ENCODE measurements around the gene MYO15A.
"Not testable (repeated sequence)": the region's sequence is repeated elsewhere in the genome, so short reads cannot be mapped to it uniquely, and the experiment has no call there.

MYO15A gene

DNA sequence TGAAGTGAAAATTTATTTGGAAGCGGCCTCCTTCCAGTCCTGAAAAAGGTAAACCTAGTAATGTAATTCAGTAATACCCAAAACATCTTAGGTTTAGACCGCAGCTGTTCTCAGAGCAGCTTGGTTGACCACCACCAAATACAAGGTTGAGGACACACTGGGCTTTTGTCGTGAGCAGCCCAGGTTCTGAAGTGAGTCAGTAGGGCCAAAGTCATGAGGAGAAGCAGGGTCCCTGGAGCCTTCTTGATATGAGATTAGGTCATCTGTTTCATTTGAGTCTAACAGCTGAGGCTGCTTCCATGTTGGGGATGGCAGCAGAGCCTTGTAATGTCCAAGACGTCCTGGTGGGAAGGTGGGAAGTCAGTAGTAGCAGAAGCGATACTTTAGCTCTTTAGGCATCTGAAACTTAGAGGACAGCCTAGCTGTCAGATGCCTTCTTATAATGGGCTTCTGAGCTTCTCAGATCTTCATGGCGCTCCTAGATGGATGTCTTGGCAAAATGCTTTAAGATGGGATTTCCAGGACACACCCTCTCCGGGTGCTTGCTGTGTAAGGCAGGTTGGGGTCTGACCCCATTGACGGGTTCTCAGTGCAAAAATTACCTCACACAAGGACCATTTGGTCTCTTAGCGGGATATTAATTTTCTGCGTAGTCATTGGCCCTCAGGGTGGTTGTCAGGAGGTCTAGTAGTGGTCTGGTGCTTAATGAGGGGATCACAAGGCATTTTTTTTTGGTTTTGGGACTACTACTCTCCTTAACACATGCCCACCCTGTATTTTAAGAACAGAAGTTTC, 77.5 kb downstream of the MYO15A start:
- no peak for DNase-seq

DNA sequence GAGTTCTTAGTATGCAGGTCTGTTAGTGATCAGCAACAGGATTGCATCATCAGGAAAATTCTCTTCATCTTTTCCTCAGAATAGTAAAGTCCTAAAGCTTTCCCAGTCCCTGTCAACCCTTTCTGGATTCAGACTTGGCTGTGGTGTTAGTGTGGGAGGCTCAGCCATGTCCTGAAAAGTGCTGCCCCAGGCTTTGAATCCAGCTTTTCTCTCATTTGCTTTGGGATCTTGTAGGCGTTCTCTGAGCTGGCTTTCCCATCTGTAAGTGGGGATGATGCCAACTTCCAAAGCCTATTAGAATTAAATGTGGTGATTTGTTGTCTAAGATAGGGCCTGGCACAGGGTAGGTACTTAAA, 78.0 kb downstream of the MYO15A start:
- DNase-seq, result no peak

DNA sequence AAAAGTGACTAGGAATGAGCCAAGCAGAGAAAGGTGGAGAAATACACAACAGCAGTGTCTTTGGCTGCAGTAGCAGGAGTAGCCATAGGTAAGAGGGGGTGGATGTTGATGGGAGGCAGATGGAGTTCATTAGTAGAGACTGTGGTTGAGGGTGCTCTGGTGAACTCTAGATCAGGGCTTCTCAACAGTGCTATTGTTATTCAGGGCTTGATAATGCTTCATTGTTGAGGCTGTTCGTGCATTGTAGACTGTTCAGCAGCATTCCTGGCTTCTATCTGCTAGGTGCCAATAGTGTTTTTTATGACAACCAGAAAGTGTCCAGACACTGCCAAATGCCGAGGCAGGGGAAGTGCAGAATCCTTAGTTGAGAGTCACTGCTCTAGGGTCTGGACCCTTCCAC, 78.7 kb downstream of the MYO15A start:
- no peak for DNase-seq

- DNase-seq, result no peak
Measured at GRCh38 chr17:18187821-18188761, 79.5 kb downstream of the MYO15A start.

DNA sequence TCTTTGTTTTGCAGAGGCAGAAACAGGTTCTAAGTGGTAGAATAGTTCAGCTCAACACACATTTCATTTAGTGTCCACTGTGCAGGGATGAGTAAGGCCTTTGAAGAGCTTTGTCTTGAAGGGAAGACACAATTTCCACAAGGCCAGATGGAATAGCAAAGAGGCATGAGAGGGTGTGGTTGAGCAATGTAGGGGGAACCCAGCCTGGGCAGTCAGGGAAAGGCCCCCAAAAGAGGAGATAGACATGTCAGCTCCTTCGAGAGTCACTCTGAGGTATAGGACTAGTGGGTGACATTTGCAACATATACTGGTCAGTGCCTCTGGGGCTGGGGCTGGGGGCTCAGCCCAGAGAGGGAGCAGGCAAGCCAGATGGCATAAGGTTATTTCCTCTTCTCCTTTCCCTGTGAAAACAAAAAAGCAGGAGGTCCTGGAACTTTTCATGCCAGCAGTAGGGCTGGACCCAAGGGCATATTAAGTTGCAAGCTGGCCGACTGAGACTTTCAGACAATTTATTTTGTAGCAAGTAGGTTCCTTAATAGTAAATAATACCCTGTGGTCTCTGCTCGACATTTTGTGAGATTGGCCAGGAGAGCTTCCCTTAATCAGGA, 82.2 kb downstream of the MYO15A start:
- DNase-seq, result no peak

DNA sequence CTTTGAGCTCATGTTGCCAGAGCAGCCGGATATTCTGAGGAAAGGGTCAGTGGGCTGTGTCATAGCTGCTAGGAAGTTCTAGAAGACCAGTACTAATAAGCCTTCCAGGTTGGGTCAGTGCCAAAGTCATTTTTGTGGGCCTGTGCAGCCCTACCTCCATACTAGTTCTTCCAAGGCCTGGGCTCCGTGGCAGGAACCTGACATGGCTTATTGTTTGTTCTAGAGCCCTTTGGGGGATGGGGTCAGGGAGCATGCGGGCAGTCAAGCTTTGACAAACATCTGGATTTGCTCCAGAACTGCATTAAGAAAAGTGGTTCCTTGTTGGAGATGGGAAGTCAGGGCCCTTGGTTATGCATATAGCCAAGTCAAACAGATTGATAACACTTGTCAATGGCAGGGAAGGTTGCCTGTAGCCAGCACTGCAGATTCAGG, 82.7 kb downstream of the MYO15A start:
- no peak for DNase-seq

GRCh38 chr17:18191967-18192366, 83.4 kb downstream of the MYO15A start:
- DNase-seq, result no peak

- no peak for DNase-seq
Measured at GRCh38 chr17:18194394-18194793, 85.8 kb downstream of the MYO15A start.

DNA sequence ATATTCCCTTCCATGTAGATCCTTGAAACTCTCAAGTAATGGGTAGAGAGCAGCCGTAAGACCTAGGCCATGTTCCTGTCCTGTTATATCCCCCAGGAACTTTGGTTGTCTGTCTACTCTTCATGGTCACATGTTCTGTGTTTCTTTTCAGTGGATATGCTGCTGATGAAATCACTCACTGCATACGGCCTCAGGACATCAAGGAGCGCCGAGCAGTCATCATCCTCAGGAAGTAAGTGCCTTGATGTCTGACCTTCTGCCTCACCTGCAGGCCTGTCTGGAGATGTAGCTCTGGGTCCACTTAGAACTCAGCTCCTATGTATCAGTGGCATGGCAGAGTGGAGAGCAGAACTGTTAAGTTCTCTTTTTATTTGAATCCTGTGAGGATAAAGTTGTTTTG, 86.2 kb downstream of the MYO15A start:
- no peak for DNase-seq

DNA sequence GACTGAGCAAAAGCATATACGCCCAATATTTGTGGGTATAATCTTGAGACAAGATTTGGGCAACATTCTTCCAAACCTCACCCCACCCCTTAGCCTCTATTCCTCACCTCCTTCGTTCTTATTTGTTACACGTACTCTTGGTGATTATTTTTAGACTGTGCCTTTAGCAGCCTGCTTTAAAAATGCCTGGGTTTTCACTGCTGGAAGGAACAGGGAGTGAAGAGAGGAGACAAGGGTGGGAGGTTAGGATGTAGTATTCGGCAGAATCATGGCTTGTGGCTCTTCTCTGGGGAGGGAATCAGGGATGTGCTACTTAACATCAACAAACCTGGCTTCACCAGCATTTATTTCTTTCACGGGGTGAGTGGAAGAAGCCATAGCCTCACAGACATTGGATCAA, 86.7 kb downstream of the MYO15A start:
- no peak for DNase-seq

- no peak for DNase-seq
Measured at GRCh38 chr17:18197535-18198194, 89.1 kb downstream of the MYO15A start.

DNA sequence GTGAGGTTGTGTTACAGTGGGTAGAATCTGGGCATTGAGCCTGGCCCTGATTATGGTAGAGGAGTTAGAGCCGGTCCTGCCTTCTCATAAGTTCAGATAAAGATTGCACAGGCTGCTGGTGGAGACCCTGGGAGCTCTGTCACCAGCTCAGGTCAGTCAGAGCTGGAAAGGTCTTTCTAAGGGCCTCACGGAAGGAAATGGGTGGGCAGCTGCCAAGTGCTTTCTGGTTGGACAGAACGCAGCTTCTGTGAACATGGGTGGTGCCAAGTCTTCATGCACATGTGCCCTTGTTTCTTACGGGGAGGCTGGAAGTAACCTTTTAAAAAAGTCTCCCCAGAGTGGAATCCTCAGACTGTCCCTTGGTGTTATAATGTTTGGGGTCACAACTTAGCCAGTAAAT, 90.0 kb downstream of the MYO15A start:
- no peak for DNase-seq

DNA sequence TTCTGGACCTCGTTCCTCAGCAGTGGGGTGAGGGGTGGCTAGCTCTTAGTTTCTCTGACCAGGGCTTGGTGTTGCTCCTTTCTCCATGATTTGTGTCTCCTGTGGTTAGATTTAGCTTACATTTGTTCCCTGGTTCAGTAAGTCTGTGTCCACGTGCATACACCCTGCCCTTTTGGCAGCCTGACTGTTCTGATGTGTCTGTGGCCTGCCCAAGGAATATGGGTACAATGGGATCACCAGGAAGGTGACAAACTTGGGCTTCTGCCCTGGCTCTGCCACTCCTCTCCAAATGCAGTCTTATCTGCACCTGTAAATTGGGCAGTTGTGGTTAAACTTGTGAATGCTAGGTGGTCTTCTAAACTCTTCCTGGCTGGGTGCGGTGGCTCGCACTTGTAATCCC, 92.6 kb downstream of the MYO15A start:
- no peak for DNase-seq

DNA sequence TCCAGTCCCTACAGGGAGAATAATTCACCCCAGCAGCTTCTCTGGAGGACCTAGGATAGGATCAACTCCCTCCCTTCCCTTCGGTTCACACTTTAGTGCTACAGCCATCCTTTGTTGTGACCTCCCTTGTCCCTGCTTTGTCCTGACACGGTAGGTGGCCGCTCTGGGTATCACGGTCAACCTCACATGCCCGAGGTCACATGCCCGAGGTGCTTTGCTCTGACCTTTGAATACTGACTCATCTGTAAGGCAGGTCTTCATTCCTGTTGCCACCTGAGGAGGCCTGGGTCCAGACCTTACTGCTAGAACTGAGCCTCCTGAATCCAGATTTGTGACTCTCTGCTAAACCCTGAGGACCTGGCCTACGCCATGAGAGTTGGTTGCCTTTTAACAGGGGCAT, 94.8 kb downstream of the MYO15A start:
- no peak for DNase-seq

GRCh38 chr17:18205861-18206260, 97.3 kb downstream of the MYO15A start:
- no peak for DNase-seq

GRCh38 chr17:18206962-18207361, 98.4 kb downstream of the MYO15A start:
- no peak for DNase-seq

- DNase-seq, result no peak
Measured at GRCh38 chr17:18208092-18208491, 99.5 kb downstream of the MYO15A start.

DNA sequence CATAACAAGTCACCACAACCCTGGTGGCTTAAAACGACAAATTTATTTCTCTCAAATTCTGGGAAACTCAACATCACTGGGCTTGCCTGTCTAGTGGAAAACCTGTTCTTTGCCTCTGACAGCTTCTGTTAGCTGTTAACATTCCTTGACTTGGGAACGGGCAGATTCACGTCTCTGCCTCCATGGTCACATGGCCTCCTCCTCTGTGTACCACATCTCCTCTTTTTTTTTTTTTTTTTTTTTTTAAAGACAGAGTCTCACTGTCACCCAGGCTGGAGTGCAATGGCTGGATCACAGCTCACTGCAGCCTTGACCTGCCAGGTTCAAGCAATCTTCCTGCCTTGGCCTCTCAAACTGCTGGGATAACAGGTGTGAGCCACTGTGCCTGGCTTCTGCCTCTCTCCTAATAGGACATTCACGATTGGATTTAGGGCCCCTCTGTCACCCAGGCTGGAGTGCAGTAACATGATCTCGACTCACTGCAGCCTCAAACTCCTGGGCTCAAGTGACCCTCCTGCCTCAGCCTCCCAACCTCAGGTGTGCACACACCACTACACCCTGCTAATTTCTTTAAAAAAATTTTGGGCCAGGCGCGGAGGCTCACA, 105.2 kb downstream of the MYO15A start:
- no peak for DNase-seq

DNA sequence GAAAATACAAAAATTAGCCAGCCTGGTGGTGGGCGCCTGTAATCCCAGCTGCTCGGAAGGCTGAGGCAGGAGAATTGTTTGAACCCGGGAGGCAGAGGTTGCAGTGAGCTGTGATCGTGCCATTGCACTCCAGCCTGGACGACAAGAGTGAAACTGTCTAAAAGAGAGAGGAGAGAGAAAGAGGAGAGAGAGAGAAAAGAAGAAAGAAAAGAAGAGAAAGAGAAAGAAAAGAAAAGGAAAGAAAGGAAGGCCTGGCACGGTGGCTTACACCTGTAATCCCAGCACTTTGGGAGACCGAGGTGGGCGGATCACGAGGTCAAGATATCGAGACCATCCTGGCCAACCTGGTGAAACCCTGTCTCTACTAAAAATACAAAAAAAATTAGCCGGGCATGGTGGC, 108.3 kb downstream of the MYO15A start:
- not testable (repeated sequence) for DNase-seq

- DNase-seq, result peak; percentile 70
Measured at GRCh38 chr17:18217412-18218015, 109.0 kb downstream of the MYO15A start.

DNA sequence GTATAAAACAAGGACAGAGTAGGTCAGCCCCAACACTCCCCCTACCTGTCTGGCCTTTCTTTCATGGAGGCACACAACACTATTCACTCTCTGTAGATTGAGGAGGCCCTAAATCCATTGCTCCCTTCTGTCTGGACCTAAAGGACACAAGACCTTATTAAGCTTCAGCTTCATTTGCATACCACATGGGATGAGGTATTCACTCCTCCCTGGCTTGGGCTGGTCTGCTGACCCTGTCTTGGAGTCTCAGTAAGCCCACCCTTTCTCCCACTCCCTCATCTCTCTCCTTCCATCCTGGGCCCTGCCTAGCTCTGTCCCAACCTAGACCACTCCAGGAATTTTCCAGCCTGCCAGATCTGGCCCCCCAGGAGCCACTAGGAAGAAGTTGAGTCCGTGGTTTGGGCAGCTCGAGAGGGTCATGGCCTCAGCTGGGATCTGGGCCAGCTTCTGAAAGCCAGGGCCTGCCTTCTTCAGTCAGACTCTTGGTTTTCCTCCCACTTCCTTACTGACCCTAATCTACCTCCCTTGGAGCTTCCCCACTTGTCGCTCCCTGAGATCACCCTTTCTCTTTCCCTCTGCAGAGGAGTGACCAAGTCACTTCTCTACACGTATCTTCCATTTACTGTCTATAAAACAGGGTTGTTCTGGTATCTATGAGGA, 110.3 kb downstream of the MYO15A start:
- no peak for DNase-seq

DNA sequence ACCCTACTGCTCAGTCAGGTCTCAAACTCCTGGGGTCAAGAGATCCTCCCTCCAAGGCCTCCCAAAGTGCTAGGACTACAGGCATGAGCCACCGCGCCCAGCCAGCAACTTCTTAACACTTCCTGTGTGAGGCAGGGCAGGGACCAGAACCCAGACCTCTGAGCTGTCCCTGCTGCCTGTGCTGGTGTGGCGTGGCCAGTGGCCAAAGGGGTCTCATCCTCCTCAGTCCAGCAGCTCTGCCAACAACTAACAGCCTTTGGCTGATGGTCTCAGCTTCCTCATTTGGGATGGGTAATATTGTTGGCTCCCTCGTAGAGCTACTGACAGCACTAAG, 115.5 kb downstream of the MYO15A start:
- DNase-seq, result no peak

Data from activated T-cell treated with anti-CD3 and anti-CD28 coated beads for 4 hours (primary cell).